HG03039 (cell line): ENCODE results near the gene TAGAP.
"Not testable (repeated sequence)": the region's sequence is repeated elsewhere in the genome, so short reads cannot be mapped to it uniquely, and the experiment has no call there.

Source experiments
- ATAC-seq: cut with Tn5 transposase; IDR thresholded peaks from one replicate; pipeline ENCODE4 v1.9.1; 2021; ENCODE audit warnings: mild to moderate bottlenecking, moderate library complexity; ENCODE audit not compliant: unreplicated experiment

TAGAP gene

GRCh38 chr6:159047891-159048685 lies 3.3 kb upstream of the TAGAP start:
- no peak for ATAC-seq

- ATAC-seq, result no peak
These were observed 1.0 kb upstream of the TAGAP start for GRCh38 chr6:159045801-159046200.

- no peak for ATAC-seq
These were observed 844 bp downstream of the TAGAP start for GRCh38 chr6:159043947-159044346.

GRCh38 chr6:159043251-159043650 lies 1.5 kb downstream of the TAGAP start:
- no peak for ATAC-seq

GRCh38 chr6:159042826-159043181 lies 2.0 kb downstream of the TAGAP start:
- no peak for ATAC-seq

GRCh38 chr6:159042003-159042825 lies 2.6 kb downstream of the TAGAP start:
- ATAC-seq, result peak; percentile 32

- no peak for ATAC-seq
These were observed 3.6 kb downstream of the TAGAP start for GRCh38 chr6:159041181-159041580.

GRCh38 chr6:159039885-159040258 lies 4.9 kb downstream of the TAGAP start:
- no peak for ATAC-seq

GRCh38 chr6:159038914-159039884 lies 5.6 kb downstream of the TAGAP start:
- peak; percentile 77 for ATAC-seq

GRCh38 chr6:159038318-159038717 lies 6.5 kb downstream of the TAGAP start:
- ATAC-seq, result not testable (repeated sequence)

- no peak for ATAC-seq
These were observed 7.0 kb downstream of the TAGAP start for GRCh38 chr6:159037756-159038290.

GRCh38 chr6:159036673-159037072 lies 8.1 kb downstream of the TAGAP start:
- no peak for ATAC-seq

- no peak for ATAC-seq
These were observed 8.9 kb downstream of the TAGAP start for GRCh38 chr6:159035891-159036290.

- no peak for ATAC-seq
These were observed 11.4 kb downstream of the TAGAP start for GRCh38 chr6:159033160-159034049.

- ATAC-seq, result no peak
These were observed 12.9 kb downstream of the TAGAP start for GRCh38 chr6:159031846-159032245.

GRCh38 chr6:159030168-159030567 lies 14.6 kb downstream of the TAGAP start:
- no peak for ATAC-seq

GRCh38 chr6:159025224-159025623 lies 19.6 kb downstream of the TAGAP start:
- ATAC-seq, result not testable (repeated sequence)

- ATAC-seq, result no peak
These were observed 20.9 kb downstream of the TAGAP start for GRCh38 chr6:159023893-159024292.

- ATAC-seq, result no peak
These were observed 24.8 kb downstream of the TAGAP start for GRCh38 chr6:159020011-159020410.
